Vagina (tissue), 2 donors: ENCODE results near the gene PDXP. TPM values are rescaled to one million over a fixed set of nuclear protein-coding genes. Genes with fewer than 3 reads are reported as not detected.

Experiments
- DNase-seq, 2 donors: peaks; one replicate each; pipeline ENCODE4 v3.0.0-alpha.2; 2017; ENCODE audit errors: extremely low spot score in 2 of 2
- H3K27ac ChIP-seq: fragments of 200-600 bp; sonication (generic); one replicate; pipeline ENCODE4 v1.5.1; 2019
- H3K27me3 ChIP-seq: fragments of 200-600 bp; sonication (generic); one replicate; pipeline ENCODE4 v1.5.1; 2019
- H3K36me3 ChIP-seq, 2 donors: fragments of 200-600 bp; sonication (generic); one replicate each; pipeline ENCODE4 v1.5.1; 2017 to 2019
- H3K4me1 ChIP-seq: fragments of 200-600 bp; sonication (generic); one replicate; pipeline ENCODE4 v1.5.1; 2019
- H3K4me3 ChIP-seq, 2 donors: fragments of 200-600 bp; sonication (generic); 1 replicate in 1 of 2; 2 replicates in 1 of 2; pipeline ENCODE4 v1.5.1; 2016 to 2019
- H3K9me3 ChIP-seq: fragments of 200-600 bp; sonication (generic); one replicate; pipeline ENCODE4 v1.5.1; 2019
- POLR2A ChIP-seq, 2 donors: fragments of 450-650 bp; IDR thresholded peaks; one replicate each; pipeline ENCODE4 v1.6.1; 2017; ENCODE audit warnings: antibody characterized with exemption in 2 of 2, mild to moderate bottlenecking in 2 of 2, moderate library complexity in 2 of 2
- POLR2AphosphoS5 ChIP-seq, 2 donors: sonication (generic); formaldehyde crosslinking; IDR thresholded peaks; one replicate each; pipeline ENCODE4 v1.9.0; 2017; ENCODE audit warnings: antibody characterized with exemption in 2 of 2, mild to moderate bottlenecking in 2 of 2, low read depth in 1 of 2; ENCODE audit not compliant: insufficient read depth in 1 of 2
- intact Hi-C: fragments of 100-400 bp; cut with DNase I; formaldehyde crosslinking; loops from one replicate; pipeline ENCODE4 v1.15.1; 2023
- total RNA-seq: library from RNA; depleted of rRNA; stranded (reverse); fragments of >200 nt; gene quantifications from one replicate; pipeline ENCODE4 v1.2.3, GENCODE V29; 2016
- TF ChIP-seq, protein P1 (sequence below), 3 experiments: fragments of 450-650 bp in 2 of 3; fragments of 200-600 bp in 1 of 3; sonication (generic) in 1 of 3; IDR thresholded peaks; one replicate each; pipeline ENCODE4 v1.5.1; 2017 to 2019; ENCODE audit warnings: antibody characterized with exemption in 3 of 3, mild to moderate bottlenecking in 2 of 3, moderate library complexity in 2 of 3

The PDXP gene
- total RNA-seq, 1 donor from 2014 or later = 6.4 TPM

DNA sequence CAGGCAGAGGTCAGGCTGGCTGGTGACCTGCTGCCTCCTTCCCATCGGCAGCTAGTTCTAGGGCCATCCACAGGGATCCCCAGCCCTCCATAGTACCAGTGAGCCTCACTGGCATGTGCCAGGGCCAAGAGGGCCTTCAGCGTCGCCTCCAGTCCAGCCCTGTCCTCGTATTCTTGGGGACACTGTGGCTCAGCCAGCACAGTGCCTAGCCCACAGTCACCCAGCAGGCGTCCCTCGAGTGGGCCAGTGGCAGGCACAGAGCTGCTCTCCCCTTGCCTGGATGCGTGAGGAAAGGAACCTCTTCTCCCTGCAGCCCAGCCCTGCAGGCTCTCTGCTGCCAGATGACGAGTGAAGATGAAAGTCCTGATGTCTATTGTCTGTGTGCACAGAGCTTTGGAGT lies 29.7 kb upstream of the PDXP start:
- H3K27ac ChIP-seq = no peak overlapping the region
- TF ChIP-seq POLR2AphosphoS5 (IDR thresholded peaks at IDR 0.05; ENCODE audit: insufficient read depth in 1 of 2, low read depth in 1 of 2) (no peak), POLR2A (IDR thresholded peaks at IDR 0.05) (no peak)
- TF ChIP-seq, protein P1, sequence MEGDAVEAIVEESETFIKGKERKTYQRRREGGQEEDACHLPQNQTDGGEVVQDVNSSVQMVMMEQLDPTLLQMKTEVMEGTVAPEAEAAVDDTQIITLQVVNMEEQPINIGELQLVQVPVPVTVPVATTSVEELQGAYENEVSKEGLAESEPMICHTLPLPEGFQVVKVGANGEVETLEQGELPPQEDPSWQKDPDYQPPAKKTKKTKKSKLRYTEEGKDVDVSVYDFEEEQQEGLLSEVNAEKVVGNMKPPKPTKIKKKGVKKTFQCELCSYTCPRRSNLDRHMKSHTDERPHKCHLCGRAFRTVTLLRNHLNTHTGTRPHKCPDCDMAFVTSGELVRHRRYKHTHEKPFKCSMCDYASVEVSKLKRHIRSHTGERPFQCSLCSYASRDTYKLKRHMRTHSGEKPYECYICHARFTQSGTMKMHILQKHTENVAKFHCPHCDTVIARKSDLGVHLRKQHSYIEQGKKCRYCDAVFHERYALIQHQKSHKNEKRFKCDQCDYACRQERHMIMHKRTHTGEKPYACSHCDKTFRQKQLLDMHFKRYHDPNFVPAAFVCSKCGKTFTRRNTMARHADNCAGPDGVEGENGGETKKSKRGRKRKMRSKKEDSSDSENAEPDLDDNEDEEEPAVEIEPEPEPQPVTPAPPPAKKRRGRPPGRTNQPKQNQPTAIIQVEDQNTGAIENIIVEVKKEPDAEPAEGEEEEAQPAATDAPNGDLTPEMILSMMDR (IDR thresholded peaks at IDR 0.05) = no peak
- peaks cover 0 to 26% of the 10 kb centered on the region in 2 donors for H3K36me3 ChIP-seq
- peaks cover 48% of the 10 kb centered on the region for H3K4me1 ChIP-seq
- H3K27me3 ChIP-seq = no peaks in the 10 kb centered on the region
- no peaks in the 10 kb centered on the region for H3K9me3 ChIP-seq
- intact Hi-C loops = loop anchor here (5.0 kb wide), 1 partner anchor 53 kb away; no protein-coding TSS in a partner anchor
- no peak for DNase-seq
- H3K4me3 ChIP-seq = no peak overlapping the region

GRCh38 chr22:37629928-37630327 lies 28.6 kb upstream of the PDXP start:
- DNase-seq = no peak
- Histone ChIP-seq H3K4me1 (peaks cover 51% of the 10 kb centered on the region), H3K4me3 (no peak overlapping the region), H3K27me3 (no peaks in the 10 kb centered on the region), H3K36me3 (peaks cover 0 to 26% of the 10 kb centered on the region in 2 donors), H3K27ac (no peak overlapping the region), H3K9me3 (no peaks in the 10 kb centered on the region)
- intact Hi-C loops = loop anchor here (5.0 kb wide), 2 partner anchors 42 to 52 kb away; no protein-coding TSS in a partner anchor
- no peak for TF ChIP-seq POLR2A (IDR thresholded peaks at IDR 0.05)
- no peak for TF ChIP-seq POLR2AphosphoS5 (IDR thresholded peaks at IDR 0.05; ENCODE audit: insufficient read depth in 1 of 2, low read depth in 1 of 2)
- TF ChIP-seq, protein P1 (IDR thresholded peaks at IDR 0.05) = no peak

GRCh38 chr22:37630839-37631435 lies 27.6 kb upstream of the PDXP start:
- Histone ChIP-seq H3K36me3 (peaks cover 0 to 26% of the 10 kb centered on the region in 2 donors), H3K9me3 (no peaks in the 10 kb centered on the region), H3K27ac (no peak overlapping the region), H3K4me1 (peaks cover 53% of the 10 kb centered on the region), H3K4me3 (no peak overlapping the region), H3K27me3 (no peaks in the 10 kb centered on the region)
- no peak for TF ChIP-seq POLR2A (IDR thresholded peaks at IDR 0.05)
- TF ChIP-seq, protein P1 (IDR thresholded peaks at IDR 0.05) = no peak
- TF ChIP-seq POLR2AphosphoS5 (IDR thresholded peaks at IDR 0.05; ENCODE audit: insufficient read depth in 1 of 2, low read depth in 1 of 2) = no peak
- DNase-seq = no peak
- intact Hi-C loops = loop anchor here (5.0 kb wide), 1 partner anchor 41 kb away; no protein-coding TSS in a partner anchor

DNA sequence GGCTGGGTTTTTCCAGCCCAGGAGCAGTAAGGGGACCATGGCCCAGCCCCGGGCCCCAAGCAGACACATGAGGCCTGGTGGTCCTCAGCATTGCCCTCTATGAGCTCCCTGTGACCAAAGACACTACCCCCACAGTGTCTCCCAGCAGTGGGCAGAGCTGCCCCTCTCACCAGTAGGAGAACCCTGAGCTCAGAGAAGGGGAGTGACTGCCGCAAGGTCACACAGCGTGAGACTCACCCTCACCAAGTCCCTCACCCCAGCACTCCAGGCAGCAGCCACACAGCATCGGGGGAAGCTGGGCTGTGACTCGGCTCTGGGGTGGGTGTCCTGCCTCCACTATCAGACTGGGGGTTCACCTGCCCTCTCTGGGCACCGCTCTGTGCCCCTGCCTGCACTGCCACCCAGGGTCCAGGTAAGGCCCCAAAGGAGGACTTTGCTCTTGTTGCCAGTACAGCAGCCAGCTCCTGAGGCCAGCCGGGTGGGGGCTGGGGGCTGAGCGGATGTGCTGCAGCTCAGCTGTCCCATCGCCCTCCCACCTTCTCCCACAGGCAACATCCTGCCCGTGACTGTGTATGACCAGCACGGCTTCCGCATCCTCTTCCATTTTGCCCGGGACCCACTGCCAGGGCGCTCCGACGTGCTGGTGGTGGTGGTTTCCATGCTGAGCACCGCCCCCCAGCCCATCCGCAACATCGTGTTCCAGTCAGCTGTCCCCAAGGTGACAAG lies 26.9 kb upstream of the PDXP start:
- H3K4me3 ChIP-seq = no peak overlapping the region
- no peaks in the 10 kb centered on the region for H3K9me3 ChIP-seq
- intact Hi-C loops = loop anchor here (5.0 kb wide), 1 partner anchor 41 kb away; no protein-coding TSS in a partner anchor
- TF ChIP-seq, protein P1 (IDR thresholded peaks at IDR 0.05) = no peak
- H3K36me3 ChIP-seq = peaks cover 0 to 26% of the 10 kb centered on the region in 2 donors
- peaks cover 47% of the 10 kb centered on the region for H3K4me1 ChIP-seq
- H3K27ac ChIP-seq = no peak overlapping the region
- no peaks in the 10 kb centered on the region for H3K27me3 ChIP-seq
- DNase-seq = no peak
